Cardiac muscle cell (in vitro differentiated cells and primary cell): ENCODE data around the gene FAM110D. TPM values are rescaled to one million over a fixed set of nuclear protein-coding genes. Genes with fewer than 3 reads are reported as not detected.

Source experiments
- DNase-seq, 2 donors: peaks; one replicate each; pipeline versions ENCODE4 v3.0.0 to v3.0.0-alpha.2; 2010 to 2017; ENCODE audit warnings: low read depth in 1 of 2, low spot score in 1 of 2
- H3K27ac ChIP-seq: fragments of 200-600 bp; sonication (generic); 2 replicates; pipeline ENCODE4 v1.5.1; 2016
- H3K27me3 ChIP-seq: fragments of 200-600 bp; sonication (generic); 2 replicates; pipeline ENCODE4 v1.6.0; 2016; ENCODE audit warnings: control low read depth
- H3K36me3 ChIP-seq: fragments of 200-600 bp; sonication (generic); 2 replicates; pipeline ENCODE4 v1.5.1; 2016; ENCODE audit warnings: control low read depth
- H3K4me1 ChIP-seq: fragments of 200-600 bp; sonication (generic); 2 replicates; pipeline ENCODE4 v1.8.1; 2017; ENCODE audit warnings: low read depth, mild to moderate bottlenecking, mixed run types
- H3K4me3 ChIP-seq: fragments of 200-600 bp; sonication (generic); 2 replicates; pipeline ENCODE4 v1.5.1; 2016; ENCODE audit warnings: mild to moderate bottlenecking
- H3K9me3 ChIP-seq: fragments of 200-600 bp; sonication (generic); 2 replicates; pipeline ENCODE4 v1.5.1; 2017; ENCODE audit warnings: low read depth, mild to moderate bottlenecking, control low read depth
- polyA plus RNA-seq: library from polyadenylated mRNA; unstranded; fragments of >200 nt; fragmentation: Nextera tagmentation; extraction: Ambion mirVana; gene quantifications from 2 replicates; pipeline ENCODE4 v1.2.1, GENCODE V29; 2016
- total RNA-seq: library from RNA; depleted of rRNA; stranded (reverse); fragments of >200 nt; gene quantifications from 2 replicates; pipeline ENCODE4 v1.2.3, GENCODE V29; 2016
- TF ChIP-seq, protein P1 (sequence below): IDR thresholded peaks from 2 replicates; pipeline ENCODE4 v1.5.1; 2012; ENCODE audit warnings: low read depth, mild to moderate bottlenecking, low read length

FAM110D gene
- total and polyA plus RNA-seq, 2 experiments from 2014 or later, result 4.7 to 10.9 TPM

DNA sequence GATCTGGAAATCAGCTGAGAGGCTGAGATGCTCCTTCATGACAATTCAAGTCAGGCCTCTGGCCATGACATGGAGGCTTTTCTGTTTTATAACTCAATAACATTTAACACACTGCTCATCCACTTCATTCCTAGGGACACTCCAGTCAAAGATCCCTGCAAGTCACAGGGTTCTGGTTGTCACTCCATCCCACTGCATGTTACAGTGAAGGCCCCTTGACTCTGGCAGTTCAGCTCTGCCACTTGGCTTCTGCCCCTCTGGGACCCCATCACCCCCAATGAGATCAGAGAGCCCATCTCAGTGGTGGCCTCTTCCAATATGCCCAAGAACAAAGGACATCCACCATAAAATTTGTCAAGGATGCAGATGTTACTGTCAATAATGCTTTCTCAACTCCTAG lies 10.0 kb upstream of the FAM110D start:
- no peaks in the 10 kb centered on the region for H3K36me3 ChIP-seq
- no peak overlapping the region for H3K4me3 ChIP-seq
- H3K4me1 ChIP-seq, result no peaks in the 10 kb centered on the region
- no peak for DNase-seq
- H3K27me3 ChIP-seq, result no peaks in the 10 kb centered on the region
- H3K27ac ChIP-seq, result no peak overlapping the region
- H3K9me3 ChIP-seq, result no peaks in the 10 kb centered on the region
- TF ChIP-seq, protein P1, sequence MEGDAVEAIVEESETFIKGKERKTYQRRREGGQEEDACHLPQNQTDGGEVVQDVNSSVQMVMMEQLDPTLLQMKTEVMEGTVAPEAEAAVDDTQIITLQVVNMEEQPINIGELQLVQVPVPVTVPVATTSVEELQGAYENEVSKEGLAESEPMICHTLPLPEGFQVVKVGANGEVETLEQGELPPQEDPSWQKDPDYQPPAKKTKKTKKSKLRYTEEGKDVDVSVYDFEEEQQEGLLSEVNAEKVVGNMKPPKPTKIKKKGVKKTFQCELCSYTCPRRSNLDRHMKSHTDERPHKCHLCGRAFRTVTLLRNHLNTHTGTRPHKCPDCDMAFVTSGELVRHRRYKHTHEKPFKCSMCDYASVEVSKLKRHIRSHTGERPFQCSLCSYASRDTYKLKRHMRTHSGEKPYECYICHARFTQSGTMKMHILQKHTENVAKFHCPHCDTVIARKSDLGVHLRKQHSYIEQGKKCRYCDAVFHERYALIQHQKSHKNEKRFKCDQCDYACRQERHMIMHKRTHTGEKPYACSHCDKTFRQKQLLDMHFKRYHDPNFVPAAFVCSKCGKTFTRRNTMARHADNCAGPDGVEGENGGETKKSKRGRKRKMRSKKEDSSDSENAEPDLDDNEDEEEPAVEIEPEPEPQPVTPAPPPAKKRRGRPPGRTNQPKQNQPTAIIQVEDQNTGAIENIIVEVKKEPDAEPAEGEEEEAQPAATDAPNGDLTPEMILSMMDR, result no peak

DNA sequence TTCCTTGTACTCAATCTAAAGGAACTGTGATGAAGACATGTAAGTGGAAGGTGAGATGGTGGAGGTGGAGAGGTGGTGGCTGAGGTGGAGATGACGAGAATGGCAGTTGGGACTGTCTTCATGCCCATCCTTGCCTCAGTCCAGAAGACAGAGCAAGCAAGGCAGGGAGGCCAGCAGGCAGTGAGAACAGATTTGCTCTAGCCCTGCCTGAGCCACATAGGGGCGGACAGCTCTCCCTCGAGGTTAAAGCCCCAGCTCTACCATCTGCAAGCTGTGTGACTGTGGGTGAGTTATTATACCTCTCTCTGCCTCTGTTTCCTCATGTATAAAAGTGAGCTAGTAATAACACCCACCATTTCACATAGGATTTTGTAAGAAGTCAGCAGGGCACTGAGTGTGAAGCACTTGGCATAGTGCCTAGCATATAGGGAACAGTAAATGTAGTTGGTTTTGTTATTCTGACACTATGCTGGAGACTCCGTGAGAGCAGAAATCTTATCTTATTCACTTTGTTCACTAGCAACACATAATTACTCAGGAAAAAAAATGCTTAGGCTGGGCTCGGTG lies 4.8 kb upstream of the FAM110D start:
- DNase-seq, result no peak

GRCh38 chr1:26154750-26155149 lies 4.1 kb upstream of the FAM110D start:
- no peak overlapping the region for H3K27ac ChIP-seq
- DNase-seq, result peak in 1 of 2 donors; percentile 40
- H3K27me3 ChIP-seq, result no peaks in the 10 kb centered on the region
- H3K9me3 ChIP-seq, result no peaks in the 10 kb centered on the region
- no peak overlapping the region for H3K4me3 ChIP-seq
- TF ChIP-seq, protein P1, result no peak
- peaks cover 49% of the 10 kb centered on the region for H3K4me1 ChIP-seq
- H3K36me3 ChIP-seq, result no peaks in the 10 kb centered on the region

More for the DNA sequence above, 4.8 kb upstream of the FAM110D start:
- Histone ChIP-seq H3K27me3 (no peaks in the 10 kb centered on the region), H3K9me3 (no peaks in the 10 kb centered on the region), H3K36me3 (no peaks in the 10 kb centered on the region), H3K4me1 (peaks cover 42% of the 10 kb centered on the region), H3K4me3 (no peak overlapping the region), H3K27ac (no peak overlapping the region)
- TF ChIP-seq, protein P1, result no peak

GRCh38 chr1:26155370-26156284 lies 3.3 kb upstream of the FAM110D start:
- no peak for DNase-seq
- Histone ChIP-seq H3K9me3 (no peaks in the 10 kb centered on the region), H3K4me1 (peaks cover 57% of the 10 kb centered on the region), H3K27me3 (no peaks in the 10 kb centered on the region), H3K27ac (no peak overlapping the region), H3K36me3 (no peaks in the 10 kb centered on the region), H3K4me3 (no peak overlapping the region)
- TF ChIP-seq, protein P1, result no peak

DNA sequence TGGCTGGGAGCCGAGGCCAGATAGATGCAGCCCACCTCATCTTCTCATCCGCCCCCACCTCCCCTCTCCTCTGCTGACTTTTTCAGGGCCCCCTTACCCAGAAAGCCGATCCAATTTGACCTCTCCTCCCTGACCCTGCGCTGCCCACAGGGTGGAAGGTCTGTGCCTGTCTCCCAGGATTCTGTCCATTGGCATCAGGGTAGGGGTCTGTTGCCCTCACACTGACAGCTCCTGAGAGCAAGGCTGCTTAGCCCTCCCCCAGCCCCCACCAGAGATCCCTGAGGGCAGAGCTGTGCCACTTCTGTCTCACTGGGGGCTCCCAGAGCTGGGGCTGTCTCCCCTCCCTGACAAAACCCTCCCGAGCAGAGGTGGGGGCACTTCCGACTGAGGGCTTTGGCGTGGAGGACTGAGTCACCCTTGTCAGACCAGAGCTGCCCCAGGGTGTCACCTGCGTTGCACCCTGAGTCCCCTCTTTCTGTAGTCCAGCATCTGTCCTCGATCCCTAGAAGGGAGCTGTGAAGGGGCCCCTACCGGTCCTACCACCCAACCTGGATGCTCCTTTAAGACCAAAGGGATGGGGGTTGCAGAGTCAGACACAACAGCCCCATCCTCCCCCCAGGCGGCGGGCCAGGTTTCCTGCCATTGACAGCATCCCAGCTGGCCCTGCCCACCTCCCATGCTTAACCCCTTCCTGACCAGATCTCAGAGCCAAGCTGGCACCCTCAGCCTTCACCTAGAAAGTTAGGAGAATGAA lies 2.4 kb upstream of the FAM110D start:
- H3K27ac ChIP-seq, result no peak overlapping the region
- TF ChIP-seq, protein P1, result no peak
- no peaks in the 10 kb centered on the region for H3K27me3 ChIP-seq
- peaks cover 66% of the 10 kb centered on the region for H3K4me1 ChIP-seq
- no peak overlapping the region for H3K4me3 ChIP-seq
- H3K9me3 ChIP-seq, result no peaks in the 10 kb centered on the region
- peak in 1 of 2 donors; percentile 66 for DNase-seq
- no peaks in the 10 kb centered on the region for H3K36me3 ChIP-seq
